Measurements from ENCODE around the gene IKZF5.

IKZF5 gene

GRCh38 chr10:122999347-122999746 lies 9.2 kb downstream of the IKZF5 start:
- Mint-ChIP-seq H3K4me1 (peaks cover 51% of the 10 kb centered on the region), H3K27ac (peak overlapping the region; percentile 87), H3K4me3 (no peak overlapping the region), H3K9me3 (no peaks in the 10 kb centered on the region), H3K27me3 (no peaks in the 10 kb centered on the region), H3K36me3 (peaks cover 5% of the 10 kb centered on the region)

GRCh38 chr10:122998934-122999333 lies 9.7 kb downstream of the IKZF5 start:
- H3K36me3 Mint-ChIP-seq, result peaks cover 8% of the 10 kb centered on the region
- no peak overlapping the region for H3K4me3 Mint-ChIP-seq
- H3K27me3 Mint-ChIP-seq, result no peaks in the 10 kb centered on the region
- no peak overlapping the region for H3K27ac Mint-ChIP-seq
- H3K9me3 Mint-ChIP-seq, result no peaks in the 10 kb centered on the region
- peaks cover 47% of the 10 kb centered on the region for H3K4me1 Mint-ChIP-seq

- Mint-ChIP-seq H3K9me3 (no peaks in the 10 kb centered on the region), H3K4me1 (peaks cover 42% of the 10 kb centered on the region), H3K36me3 (peaks cover 7% of the 10 kb centered on the region), H3K4me3 (no peak overlapping the region), H3K27me3 (no peaks in the 10 kb centered on the region), H3K27ac (peak overlapping the region; percentile 35)
Measured at GRCh38 chr10:122998360-122998917, 10.2 kb downstream of the IKZF5 start.

GRCh38 chr10:122997864-122998263 lies 10.7 kb downstream of the IKZF5 start:
- Mint-ChIP-seq H3K36me3 (peaks cover 7% of the 10 kb centered on the region), H3K27ac (no peak overlapping the region), H3K4me1 (peaks cover 40% of the 10 kb centered on the region), H3K9me3 (no peaks in the 10 kb centered on the region), H3K27me3 (no peaks in the 10 kb centered on the region), H3K4me3 (no peak overlapping the region)

GRCh38 chr10:122995936-122996335 lies 12.7 kb downstream of the IKZF5 start:
- Mint-ChIP-seq H3K4me3 (no peak overlapping the region), H3K27me3 (no peaks in the 10 kb centered on the region), H3K9me3 (no peaks in the 10 kb centered on the region), H3K27ac (no peak overlapping the region), H3K36me3 (peaks cover 5% of the 10 kb centered on the region), H3K4me1 (peaks cover 28% of the 10 kb centered on the region)

GRCh38 chr10:122993797-122994336 lies 14.7 kb downstream of the IKZF5 start:
- Mint-ChIP-seq H3K4me3 (no peak overlapping the region), H3K27ac (peak overlapping the region; percentile 23), H3K27me3 (no peaks in the 10 kb centered on the region), H3K36me3 (peaks cover 5% of the 10 kb centered on the region), H3K4me1 (peaks cover 8% of the 10 kb centered on the region), H3K9me3 (no peaks in the 10 kb centered on the region)

GRCh38 chr10:122992031-122992585 lies 16.5 kb downstream of the IKZF5 start:
- no peaks in the 10 kb centered on the region for H3K27me3 Mint-ChIP-seq
- H3K36me3 Mint-ChIP-seq, result peaks cover 3% of the 10 kb centered on the region
- no peaks in the 10 kb centered on the region for H3K9me3 Mint-ChIP-seq
- no peak overlapping the region for H3K4me3 Mint-ChIP-seq
- no peaks in the 10 kb centered on the region for H3K4me1 Mint-ChIP-seq
- H3K27ac Mint-ChIP-seq, result no peak overlapping the region

GRCh38 chr10:122990278-122990677 lies 18.3 kb downstream of the IKZF5 start:
- peaks cover 3% of the 10 kb centered on the region for H3K36me3 Mint-ChIP-seq
- no peaks in the 10 kb centered on the region for H3K27me3 Mint-ChIP-seq
- peak overlapping the region; percentile 90 for H3K27ac Mint-ChIP-seq
- H3K9me3 Mint-ChIP-seq, result no peaks in the 10 kb centered on the region
- H3K4me3 Mint-ChIP-seq, result no peak overlapping the region
- no peaks in the 10 kb centered on the region for H3K4me1 Mint-ChIP-seq

- no peaks in the 10 kb centered on the region for H3K9me3 Mint-ChIP-seq
- peaks cover 6% of the 10 kb centered on the region for H3K36me3 Mint-ChIP-seq
- H3K4me1 Mint-ChIP-seq, result no peaks in the 10 kb centered on the region
- H3K4me3 Mint-ChIP-seq, result no peak overlapping the region
- H3K27ac Mint-ChIP-seq, result no peak overlapping the region
- H3K27me3 Mint-ChIP-seq, result no peaks in the 10 kb centered on the region
Measured at GRCh38 chr10:122988501-122988900, 20.1 kb downstream of the IKZF5 start.

GRCh38 chr10:122986335-122986734 lies 22.3 kb downstream of the IKZF5 start:
- no peak overlapping the region for H3K27ac Mint-ChIP-seq
- H3K9me3 Mint-ChIP-seq, result no peaks in the 10 kb centered on the region
- H3K36me3 Mint-ChIP-seq, result peaks cover 6% of the 10 kb centered on the region
- H3K4me1 Mint-ChIP-seq, result peaks cover 9% of the 10 kb centered on the region
- no peak overlapping the region for H3K4me3 Mint-ChIP-seq
- no peaks in the 10 kb centered on the region for H3K27me3 Mint-ChIP-seq

GRCh38 chr10:122984708-122985107 lies 23.9 kb downstream of the IKZF5 start:
- Mint-ChIP-seq H3K4me1 (peaks cover 22% of the 10 kb centered on the region), H3K27me3 (no peaks in the 10 kb centered on the region)

GRCh38 chr10:122983898-122984297 lies 24.7 kb downstream of the IKZF5 start:
- H3K36me3 Mint-ChIP-seq, result peaks cover 6% of the 10 kb centered on the region
- H3K4me1 Mint-ChIP-seq, result peaks cover 23% of the 10 kb centered on the region
- H3K27me3 Mint-ChIP-seq, result no peaks in the 10 kb centered on the region
- H3K4me3 Mint-ChIP-seq, result no peak overlapping the region
- H3K27ac Mint-ChIP-seq, result no peak overlapping the region
- no peaks in the 10 kb centered on the region for H3K9me3 Mint-ChIP-seq

More at GRCh38 chr10:122984708-122985107, 23.9 kb downstream of the IKZF5 start:
- H3K27ac Mint-ChIP-seq, result no peak overlapping the region
- no peak overlapping the region for H3K4me3 Mint-ChIP-seq
- peaks cover 6% of the 10 kb centered on the region for H3K36me3 Mint-ChIP-seq
- no peaks in the 10 kb centered on the region for H3K9me3 Mint-ChIP-seq

- Mint-ChIP-seq H3K36me3 (peaks cover 6% of the 10 kb centered on the region), H3K4me3 (peak overlapping the region; percentile 87), H3K27ac (peak overlapping the region; percentile 96), H3K4me1 (peaks cover 23% of the 10 kb centered on the region), H3K9me3 (no peaks in the 10 kb centered on the region), H3K27me3 (no peaks in the 10 kb centered on the region)
Measured at GRCh38 chr10:122981066-122981464, 27.5 kb downstream of the IKZF5 start.

- Mint-ChIP-seq H3K27me3 (peaks cover 3% of the 10 kb centered on the region), H3K4me3 (peak within 1 kb of the TSS; percentile 87), H3K9me3 (no peaks in the 10 kb centered on the region), H3K27ac (peak within 1 kb of the TSS; percentile 96), H3K4me1 (peaks cover 23% of the 10 kb centered on the region), H3K36me3 (peaks cover 6% of the 10 kb centered on the region)
Measured at GRCh38 chr10:122980209-122981065, 28.2 kb downstream of the IKZF5 start, which contains the start of gene PSTK. Gene PSTK (plus strand): TSS chr10:122980401. CDS start chr10:122980480, 79 bp downstream.

GRCh38 chr10:122974543-122975064 lies 34.0 kb downstream of the IKZF5 start:
- Mint-ChIP-seq H3K4me3 (no peak overlapping the region), H3K4me1 (no peaks in the 10 kb centered on the region), H3K9me3 (no peaks in the 10 kb centered on the region), H3K27ac (no peak overlapping the region), H3K27me3 (peaks cover 5% of the 10 kb centered on the region), H3K36me3 (no peaks in the 10 kb centered on the region)

All from activated naive CD4-positive, alpha-beta T cell treated with anti-CD3 and anti-CD28 coated beads, Interleukin-2, amount 50 U/mL, for 24 hours (primary cell).